DOHH2 (cell line): ENCODE measurements around the gene CENPN.

Experiments
- CTCF ChIP-seq: fragments of 200-600 bp; sonication (generic); IDR thresholded peaks from one replicate; pipeline ENCODE4 v1.5.1; 2014; ENCODE audit warnings: antibody characterized with exemption, mild to moderate bottlenecking, low read depth, low read length; ENCODE audit not compliant: poor library complexity, severe bottlenecking
- EZH2phosphoT487 ChIP-seq: fragments of 200-600 bp; sonication (generic); IDR thresholded peaks from 2 replicates; pipeline ENCODE4 v1.6.1; 2017; ENCODE audit warnings: borderline replicate concordance, mild to moderate bottlenecking, antibody characterized with exemption, low read length, moderate library complexity, mixed read lengths

- TF ChIP-seq CTCF = no peak
- TF ChIP-seq EZH2phosphoT487 = no peak
Measured at GRCh38 chr16:80986557-80986956, 20.5 kb upstream of the CENPN start.
